ENCODE results near the gene ZNF296.

Gene ZNF296

DNA sequence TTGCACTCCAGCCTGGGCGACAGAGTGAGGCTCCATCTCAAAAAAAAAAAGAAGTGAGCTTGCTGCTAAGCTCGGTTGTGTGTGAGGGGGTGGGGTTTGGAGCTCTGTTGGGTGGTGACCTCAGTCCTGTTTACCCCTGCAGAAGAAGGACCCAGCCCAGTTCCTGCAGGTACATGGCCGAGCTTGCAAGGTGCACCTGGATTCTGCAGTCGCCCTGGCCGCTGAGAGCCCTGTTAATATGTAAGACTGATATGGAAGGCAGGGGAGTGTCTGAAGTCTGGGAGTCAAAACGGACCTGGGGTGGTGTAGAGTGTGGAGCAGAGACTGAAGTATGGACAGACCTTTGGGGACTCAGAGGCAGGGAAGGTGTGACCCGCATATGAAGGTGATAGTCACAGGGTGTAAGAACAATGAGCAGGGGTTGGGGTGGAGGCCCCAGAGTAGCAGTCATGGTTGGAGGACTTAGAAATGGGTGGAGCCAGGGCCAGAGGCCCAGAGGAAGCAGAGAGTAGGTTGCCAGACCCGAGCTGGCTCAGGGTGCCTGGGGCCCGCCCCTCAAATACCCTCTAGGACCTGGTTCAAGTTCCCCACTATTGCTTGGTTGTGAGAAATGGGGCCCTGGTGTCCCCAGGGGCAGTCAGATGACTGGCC is 24.2 kb downstream of the ZNF296 start:
- no peak for DNase-seq

- no peak for DNase-seq
These were observed 26.2 kb downstream of the ZNF296 start for GRCh38 chr19:45050036-45050435.

DNA sequence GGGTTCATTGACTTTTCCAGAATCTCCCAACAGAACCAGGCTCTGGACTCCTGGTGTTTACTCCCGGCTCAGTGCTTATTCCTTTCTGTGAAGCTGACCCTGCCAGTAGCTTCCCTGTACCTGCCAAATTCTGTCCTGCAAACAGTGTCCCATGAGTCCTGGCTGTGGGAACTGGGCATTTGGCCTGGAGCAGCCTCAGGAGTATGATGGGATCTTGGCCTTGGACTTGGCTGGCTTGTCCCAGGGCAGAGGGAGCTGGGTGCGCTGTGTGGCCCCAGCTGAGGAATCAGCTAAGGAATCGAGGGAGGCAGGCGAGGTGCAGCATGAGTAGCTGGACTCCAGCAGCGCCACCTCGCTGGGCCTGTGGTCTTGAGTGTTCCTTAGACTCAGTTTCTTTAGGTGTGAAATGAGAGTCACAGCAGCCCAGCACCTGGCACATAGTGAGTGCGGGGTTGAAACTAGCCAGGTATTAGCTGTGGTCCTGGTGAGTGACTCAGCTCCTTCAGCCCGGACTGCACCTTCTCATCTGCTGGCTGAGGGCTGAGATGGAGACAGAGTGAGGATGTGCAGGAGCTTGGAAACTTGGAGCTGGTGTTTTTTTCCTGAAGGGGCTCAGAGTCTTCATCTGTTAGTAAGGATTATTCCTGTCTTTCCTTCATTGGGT is 27.1 kb downstream of the ZNF296 start:
- DNase-seq, result no peak

DNA sequence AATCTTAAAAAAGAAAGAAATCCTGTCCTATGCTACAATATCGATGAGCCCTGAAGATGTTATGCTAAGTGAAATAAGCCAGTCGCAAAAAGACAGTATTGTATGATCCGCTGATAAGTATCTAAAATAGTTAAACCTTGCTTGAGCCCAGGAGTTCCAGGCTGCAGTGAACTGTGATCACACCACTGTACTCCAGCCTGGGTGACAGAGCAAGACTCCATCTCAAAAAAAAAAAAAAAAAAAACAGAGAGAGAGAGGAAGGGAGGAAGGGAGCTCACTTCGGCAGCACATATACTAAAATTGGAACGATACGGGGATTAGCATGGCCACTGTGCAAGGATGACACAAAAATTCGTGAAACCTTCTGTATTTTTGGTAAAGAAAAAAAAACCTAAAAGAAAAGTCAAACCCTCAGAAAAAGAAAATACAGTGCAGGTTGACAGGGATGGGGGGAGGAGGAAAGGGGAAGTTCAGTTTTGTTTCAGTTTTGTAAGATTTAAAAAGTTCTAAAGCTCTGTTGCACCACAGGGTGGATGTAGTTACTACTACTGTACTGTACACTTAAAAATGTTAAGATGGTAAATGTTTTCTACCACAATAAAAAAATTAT is 29.0 kb downstream of the ZNF296 start:
- DNase-seq, result no peak

- DNase-seq, result no peak
These were observed 29.9 kb downstream of the ZNF296 start for GRCh38 chr19:45046355-45046754.

DNA sequence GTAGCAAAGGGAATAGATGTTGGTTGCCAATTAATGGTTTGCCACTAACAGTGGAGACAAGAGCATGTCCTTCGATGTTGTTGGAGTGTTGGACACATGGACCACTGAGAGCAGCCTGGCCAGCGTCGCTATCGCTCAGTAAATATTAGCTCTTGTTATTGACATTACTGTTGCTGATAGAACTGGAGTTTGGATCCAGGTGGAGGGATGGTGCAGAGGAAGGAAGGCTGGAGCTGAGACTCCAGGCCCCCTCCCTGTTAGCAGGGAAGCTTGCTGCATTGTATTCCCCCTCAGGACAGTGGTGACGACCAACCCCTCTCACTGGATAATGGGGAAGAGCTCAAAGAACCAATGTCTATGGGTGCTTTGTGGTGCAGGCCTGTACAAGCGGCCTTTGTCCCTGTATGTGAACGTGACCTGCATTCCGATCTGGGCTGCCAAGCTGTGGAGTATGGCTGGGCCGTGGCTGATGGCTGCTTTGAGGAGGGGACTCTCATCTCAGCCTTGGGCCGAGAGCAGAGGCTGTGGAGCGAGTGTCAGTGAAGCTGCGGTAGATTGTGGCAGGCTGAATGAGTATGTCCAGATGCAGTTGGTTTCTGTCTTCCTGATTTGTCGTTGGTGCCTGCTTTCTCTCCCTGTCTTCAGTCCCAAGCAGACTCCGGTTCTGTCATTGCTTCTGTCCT is 30.5 kb downstream of the ZNF296 start:
- no peak for DNase-seq

DNA sequence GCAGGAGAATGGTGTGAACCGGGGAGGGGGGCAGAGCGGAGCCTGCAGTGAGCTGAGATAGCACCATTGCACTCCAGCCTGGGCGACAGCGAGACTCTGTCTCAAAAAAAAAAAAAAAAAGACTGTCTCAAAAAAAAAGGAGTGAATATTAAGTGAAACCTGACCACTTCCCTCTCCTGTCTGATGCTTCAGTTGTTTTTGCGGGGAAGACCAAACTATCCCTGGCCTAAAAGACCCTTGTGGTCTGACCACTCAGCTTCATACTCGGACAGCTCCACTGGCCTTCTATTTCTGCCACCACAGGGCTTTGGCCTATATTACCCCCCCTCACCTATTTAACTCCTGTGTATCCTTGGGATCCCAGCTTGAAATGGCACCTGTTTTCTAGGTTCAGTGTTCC is 35.2 kb downstream of the ZNF296 start:
- DNase-seq, result no peak

GRCh38 chr19:45040059-45040771 is 36.1 kb downstream of the ZNF296 start:
- DNase-seq, result no peak

- peak; percentile 46 to 80 for DNase-seq
These were observed 37.1 kb downstream of the ZNF296 start, which contains the start of gene CLASRP for GRCh38 chr19:45038931-45039893. CLASRP (plus strand) TSS chr19:45039045; CDS start chr19:45040213, 1,168 bp downstream.

- DNase-seq, result no peak
These were observed 38.7 kb downstream of the ZNF296 start for GRCh38 chr19:45037393-45038169.

DNA sequence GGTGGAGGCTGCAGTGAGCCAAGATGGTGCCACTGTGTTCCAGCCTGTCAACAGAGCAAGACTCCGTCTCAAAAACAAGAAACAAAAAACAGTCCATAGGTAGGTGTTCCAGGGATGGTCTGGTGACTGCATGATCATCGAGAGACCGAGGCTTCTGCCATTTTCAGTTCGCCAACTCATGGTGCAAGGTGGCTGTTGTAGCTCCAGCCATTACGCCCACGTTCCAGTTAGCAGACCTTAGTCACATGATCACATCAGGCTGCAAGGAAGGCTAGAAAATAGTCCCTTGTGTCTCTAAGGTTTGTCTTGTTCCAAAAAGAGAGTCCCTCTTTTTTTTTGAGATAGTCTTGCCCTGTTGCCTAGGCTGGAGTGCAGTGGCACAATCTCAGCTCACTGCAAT is 40.5 kb downstream of the ZNF296 start:
- DNase-seq, result no peak

DNA sequence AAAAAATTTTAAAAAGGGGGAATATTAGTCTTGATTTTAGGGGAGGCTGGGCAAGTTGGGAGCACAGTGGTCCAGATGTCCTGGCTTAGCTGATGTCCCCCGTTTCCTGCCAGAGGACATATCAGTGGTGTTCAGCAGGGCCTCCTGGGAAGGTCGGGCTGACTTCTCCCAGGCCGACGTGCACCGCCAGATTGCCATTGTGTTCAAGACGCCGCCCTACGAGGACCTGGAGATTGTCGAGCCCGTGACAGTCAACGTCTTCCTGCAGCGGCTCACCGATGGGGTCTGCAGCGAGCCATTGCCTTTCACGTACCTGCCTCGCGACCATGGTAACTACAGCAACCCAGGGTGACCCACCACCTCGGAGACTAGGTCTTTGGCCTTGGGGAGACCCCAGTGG is 43.9 kb downstream of the ZNF296 start:
- no peak for DNase-seq

DNA sequence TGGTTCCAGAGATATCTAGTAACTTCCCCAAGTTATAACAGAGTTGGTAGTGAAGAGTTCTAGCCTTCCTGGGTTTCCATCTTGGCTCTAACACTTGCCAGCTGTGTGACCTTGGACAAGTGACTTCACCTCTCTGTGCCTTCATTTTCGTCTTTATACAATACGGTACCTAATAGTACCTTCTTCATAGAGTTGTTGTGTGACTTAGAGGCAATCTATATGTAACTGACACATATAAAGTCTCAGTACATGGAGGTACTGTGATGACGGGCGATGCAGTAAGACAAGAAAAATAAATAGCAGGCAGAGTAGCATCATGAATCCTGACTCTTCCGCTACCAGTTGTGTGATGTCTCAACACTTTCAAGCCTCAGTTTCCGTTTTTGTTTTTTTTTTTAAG is 45.5 kb downstream of the ZNF296 start:
- no peak for DNase-seq

GRCh38 chr19:45027371-45027770 is 48.9 kb downstream of the ZNF296 start:
- DNase-seq, result no peak

DNA sequence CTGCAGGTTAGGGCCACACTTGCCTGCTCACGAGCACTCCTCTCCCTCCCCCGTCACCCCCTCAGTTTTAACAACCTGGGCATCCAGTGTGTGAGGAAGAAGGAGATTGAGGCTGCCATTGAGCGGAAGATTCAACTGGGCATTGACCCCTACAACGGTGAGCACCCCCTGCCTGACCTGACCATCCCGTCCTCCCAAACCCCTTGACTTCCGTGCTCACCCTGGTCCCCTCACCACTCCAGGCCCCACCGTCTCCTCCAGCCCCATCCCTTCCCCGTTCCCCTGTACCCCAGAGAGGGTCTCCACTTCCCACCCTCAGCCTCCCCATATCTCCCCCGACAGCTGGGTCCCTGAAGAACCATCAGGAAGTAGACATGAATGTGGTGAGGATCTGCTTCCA is 51.0 kb downstream of the ZNF296 start:
- no peak for DNase-seq

- DNase-seq, result no peak
These were observed 53.2 kb downstream of the ZNF296 start for GRCh38 chr19:45023048-45023447.

DNA sequence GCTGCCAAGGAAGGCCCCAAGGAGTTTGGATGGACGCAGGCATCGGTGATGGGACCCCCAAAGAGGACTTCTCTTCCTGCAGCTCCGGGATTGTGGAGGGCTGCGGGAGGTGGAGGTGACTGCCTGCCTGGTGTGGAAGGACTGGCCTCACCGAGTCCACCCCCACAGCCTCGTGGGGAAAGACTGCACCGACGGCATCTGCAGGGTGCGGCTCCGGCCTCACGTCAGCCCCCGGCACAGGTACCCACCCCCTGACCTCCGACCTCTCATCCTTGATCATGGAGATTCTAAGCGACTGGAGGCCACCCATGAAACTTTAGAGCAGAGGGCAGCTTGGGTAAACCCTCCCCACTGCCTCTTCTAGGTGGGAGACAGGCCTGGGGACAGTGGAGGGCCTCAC is 54.3 kb downstream of the ZNF296 start:
- no peak for DNase-seq

Measured in SW 1271 (cell line).